DMS153 treated with DMSO at 0.1 percent for 48 hours (cell line): ENCODE measurements around the gene ARF6.
"Not testable (repeated sequence)": the region's sequence is repeated elsewhere in the genome, so short reads cannot be mapped to it uniquely, and the experiment has no call there.

ENCODE experiments used
- DNase-seq: peaks from one replicate; lab custom pipeline; 2025; ENCODE audit not compliant: unreplicated experiment; lab: John Stamatoyannopoulos, UW

Gene ARF6

DNA sequence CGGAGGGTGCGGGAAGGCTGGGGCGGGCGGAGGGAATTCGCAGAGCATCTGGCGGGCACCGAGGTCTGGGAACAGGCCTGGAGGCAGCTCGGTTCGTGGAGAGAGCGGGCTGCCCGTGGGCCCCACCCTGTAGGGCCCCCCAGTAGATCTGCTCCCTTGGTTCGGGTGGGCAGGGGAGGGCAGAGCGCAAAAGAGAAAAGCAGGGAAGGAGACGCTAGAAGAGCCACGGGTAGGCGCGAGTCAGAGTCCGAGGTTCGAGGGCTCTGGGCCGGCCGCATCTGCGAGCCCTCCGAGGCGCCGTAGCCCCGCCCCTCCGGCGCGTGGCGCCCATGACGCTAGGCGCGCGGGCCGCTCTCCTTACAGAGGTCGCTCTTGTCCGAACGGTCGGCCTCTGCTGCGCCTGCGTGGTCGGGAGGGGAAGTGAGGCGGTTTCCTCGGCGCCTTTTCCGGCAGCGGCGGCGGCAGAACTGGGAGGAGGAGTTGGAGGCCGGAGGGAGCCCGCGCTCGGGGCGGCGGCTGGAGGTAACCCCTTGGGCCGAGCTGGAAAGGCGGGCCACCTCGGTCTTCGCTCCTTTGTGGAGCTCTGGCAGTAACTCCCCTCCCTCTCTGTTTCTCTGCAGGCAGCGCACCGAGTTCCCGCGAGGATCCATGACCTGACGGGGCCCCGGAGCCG, at the start of gene ARF6:
ARF6 (plus strand) TSS at position 447 of the 673 bp plus-strand sequence. CDS start 655 bp downstream, outside the sequence.
- DNase-seq = peak; percentile 94

DNA sequence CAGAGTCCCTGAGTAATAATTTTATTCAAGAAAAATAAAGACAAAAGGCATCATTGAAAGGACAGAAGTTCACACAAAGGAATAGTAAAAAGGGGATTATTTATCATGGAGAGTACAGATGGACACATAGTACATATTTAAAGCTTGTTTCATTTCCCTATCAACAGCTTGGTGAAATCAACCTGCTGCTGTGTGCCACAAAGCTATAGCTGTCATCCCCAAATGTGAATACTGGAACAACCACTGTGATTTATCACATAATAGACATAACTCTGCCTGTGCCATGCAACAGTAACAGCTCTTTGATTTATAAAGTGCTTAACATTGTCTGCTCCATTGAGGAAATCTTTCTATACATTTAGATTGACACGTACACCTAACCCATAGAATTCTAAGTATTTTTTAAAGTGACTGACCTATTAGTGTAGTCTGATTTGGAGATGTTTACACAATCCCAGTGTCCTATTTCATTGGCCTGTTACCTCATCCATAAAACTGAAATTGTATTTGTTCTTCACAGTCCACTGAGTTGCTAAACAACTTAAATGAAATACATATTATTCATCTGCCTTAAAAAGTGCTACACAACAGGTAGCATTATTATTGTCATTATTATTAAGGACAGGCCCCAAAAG, 43.6 kb upstream of the ARF6 start:
- no peak for DNase-seq

DNA sequence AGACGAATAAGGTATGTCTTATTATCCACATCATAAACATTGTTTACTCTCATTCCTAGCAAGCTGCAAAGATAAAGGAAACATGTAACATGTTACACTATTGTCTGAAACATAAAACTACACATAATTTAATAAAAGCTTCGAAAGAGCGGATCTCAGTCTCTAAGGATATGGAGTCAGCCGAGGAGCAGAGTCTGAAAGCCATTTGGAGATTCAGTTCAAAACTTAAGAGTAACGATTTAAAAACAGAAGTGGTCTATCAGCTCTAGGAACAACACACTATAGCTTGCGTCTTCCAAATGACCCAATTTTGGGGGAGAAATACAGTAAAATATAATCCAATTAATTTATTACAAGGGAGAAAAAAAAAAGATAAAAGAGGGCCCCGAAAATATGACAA, 41.1 kb upstream of the ARF6 start:
- DNase-seq = no peak

DNA sequence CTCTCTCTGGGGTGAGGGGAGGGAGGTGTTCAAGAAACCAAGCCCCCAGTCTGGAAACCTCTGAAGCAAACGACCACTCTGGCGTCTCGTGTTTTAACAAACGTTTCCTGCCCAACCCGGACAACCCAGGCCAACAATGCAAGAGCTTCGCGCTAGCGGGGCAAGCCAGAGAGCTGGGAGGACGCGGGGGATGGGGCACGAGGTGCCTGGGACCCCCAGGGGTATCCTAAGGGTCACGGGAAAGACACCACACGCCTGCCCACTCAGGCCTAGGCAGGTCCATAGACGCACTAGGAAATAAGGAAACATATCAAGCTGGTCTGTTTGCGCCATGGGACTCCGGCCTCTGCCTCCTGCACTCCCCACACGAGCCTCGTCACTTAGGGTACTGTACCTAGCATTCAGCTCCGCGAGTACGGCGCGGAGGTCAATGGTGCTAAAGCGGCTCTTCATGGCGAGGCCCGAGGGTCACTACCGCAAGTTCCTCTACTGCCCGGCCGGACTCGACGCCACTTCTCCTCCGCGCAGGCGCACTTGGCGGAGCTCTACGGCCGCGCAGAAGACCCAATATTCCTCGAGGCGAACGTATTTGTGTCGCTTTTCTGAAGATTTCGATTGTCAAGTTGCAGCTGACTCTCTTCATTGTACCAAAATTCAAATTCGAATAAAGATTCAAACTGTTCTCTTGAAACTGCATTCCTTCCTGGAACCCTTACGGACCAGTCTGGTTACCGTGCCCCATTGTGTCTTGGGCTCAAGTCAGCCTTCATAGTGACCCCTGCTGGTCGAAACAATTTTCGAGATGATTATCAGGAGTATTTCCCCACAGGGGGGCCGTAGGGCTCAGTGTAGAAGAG, 40.4 kb upstream of the ARF6 start, which contains the start of gene NEMF:
NEMF (minus strand) TSS at position 488 of the 857 bp plus-strand sequence; CDS start at position 453, 35 bp downstream.
- DNase-seq = peak; percentile 83

DNA sequence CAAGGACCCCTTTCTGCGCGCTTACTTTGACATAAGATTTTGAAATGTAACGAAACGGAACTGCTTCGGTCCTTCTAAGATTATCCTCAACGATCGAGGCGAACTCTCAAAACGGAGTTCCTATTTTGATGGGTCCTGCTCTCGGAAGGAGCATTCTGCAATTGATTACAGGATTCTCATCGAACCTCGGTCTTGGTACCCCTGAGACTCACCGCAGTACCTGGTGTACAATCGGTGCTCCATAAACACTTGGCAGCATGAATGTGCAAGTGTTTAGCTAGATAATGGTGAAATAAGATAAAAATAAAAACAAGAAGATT, 39.8 kb upstream of the ARF6 start:
- DNase-seq = no peak

DNA sequence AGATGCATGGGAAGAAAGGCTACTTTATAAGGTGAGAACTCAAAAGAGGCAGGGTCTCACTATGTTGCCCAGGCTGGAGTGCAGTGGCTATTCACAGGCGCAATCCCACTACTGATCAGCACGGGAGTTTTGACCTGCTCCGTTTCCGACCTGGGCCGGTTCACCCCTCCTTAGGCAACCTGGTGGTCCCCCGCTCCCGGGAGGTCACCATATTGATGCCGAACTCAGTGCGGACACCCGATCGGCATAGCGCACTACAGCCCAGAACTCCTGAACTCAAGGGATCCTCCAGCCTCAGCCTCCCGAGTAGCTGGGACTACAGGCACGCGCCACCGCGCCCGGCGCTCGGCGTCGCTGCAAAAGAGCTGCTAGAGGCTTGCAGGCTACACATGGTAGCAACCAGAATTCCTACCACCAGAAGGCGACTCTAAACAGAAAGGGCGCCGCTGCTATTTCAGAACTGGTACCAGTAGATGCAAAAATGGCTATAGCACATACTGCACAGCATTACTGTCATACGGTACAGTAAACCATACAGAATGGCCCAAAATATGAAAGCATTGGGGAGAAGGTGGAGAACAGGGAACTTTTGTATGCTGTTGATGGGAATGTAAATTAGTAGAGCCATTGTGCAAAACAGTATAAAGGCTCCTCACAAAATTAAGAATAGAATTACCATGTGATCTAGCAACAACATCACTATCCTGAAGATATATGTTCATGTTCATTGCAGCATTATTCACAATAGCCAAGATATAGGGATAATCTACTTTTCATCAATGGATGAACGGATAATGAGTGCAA, 39.1 kb upstream of the ARF6 start:
- peak; percentile 60 for DNase-seq

DNA sequence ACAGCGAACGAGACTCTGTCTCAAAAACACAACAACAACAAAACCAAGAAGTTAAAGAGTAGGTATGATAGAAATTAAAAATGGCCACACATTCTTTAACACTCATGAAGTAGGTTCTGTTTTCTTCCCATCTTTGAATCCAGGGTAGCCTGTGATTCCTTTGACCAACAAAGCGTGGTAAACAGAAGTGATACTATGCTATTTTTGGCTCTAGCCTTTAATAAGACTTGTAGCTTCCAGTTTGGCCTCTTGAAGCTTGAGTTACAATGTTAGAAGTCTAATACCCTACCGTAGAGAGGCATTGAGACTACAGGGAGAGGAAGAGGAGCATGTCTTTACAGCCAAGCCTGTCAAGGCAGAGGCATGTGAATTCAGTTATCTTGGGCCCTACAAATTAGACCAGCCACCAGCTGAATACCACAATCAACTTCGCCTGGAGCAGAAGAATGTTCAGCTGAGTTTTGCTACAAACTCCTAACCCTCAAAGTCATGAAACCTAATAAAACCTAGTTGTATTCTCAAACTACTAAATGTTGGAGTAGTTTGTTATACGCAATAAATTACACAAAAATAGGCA, 35.4 kb upstream of the ARF6 start:
- no peak for DNase-seq

DNA sequence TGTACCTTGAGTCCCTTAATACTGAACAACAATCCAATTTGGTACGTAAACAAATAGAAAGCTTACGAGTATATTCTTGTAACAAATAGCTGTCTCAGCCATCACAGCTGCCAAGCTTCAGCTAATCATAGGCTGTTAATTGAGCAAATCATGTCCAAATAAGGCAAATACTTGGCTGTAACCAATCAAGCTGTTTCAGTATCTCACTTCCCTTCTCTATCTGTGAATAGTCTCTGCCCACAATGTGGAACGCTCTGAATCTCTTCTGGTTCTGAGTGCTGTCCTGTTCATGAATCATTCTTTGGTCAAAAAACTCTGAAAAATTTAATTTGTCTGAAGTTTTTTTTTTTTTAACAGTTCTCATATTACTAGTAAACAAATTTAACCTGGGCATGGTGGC, 34.5 kb upstream of the ARF6 start:
- no peak for DNase-seq

DNA sequence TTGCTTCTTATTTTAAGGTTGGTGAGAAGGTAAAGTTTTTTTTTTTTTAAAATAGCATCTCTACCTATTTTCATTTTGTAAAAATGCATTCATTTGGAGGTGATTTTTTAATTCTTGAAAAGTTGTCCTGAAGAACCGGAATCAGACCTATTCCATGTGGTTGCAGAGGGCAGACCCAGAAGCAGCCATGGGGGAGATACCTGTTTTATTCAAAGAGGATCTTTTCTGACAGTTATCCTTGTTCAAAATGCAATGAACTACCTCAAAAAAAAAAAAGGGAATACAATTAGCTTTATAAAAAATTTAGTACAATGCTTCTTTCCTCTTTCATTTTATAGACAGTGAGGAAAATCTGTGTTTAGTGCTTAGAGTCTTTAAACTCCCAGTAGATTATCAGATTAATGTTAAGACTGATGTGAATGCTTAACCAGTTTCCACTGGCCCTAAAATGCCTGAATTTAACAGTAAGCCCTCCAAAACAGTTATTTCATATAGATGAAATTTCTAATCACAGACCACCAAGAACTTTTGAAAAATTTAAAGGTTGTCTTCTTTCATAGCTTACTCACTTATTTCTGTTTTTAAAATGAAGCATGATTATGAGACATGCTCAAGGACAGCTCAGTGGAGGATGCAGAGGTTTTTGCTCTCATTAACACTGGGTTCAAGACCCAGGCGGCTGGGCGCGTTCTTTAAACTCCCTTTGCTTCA, 31.7 kb upstream of the ARF6 start:
- no peak for DNase-seq

DNA sequence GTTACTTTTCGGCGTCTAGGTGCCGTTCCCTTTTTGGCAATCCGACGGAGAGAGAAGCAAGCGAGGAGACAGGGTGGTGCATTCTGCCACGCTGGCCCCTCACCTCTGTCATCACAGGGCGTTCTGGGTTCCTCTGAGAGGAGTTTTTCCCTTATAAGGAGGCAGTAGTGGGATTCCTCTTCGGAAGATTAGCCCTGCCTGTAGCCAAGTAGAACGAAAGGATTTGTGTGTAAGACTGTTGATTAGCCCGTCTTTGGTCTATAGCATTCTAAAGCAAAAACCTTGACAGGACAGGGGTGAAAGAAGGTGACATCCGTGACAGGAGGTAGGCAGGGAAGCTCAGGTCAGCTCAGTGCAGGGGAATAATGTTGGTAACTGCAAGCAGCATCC, 31.2 kb upstream of the ARF6 start:
- DNase-seq = no peak

DNA sequence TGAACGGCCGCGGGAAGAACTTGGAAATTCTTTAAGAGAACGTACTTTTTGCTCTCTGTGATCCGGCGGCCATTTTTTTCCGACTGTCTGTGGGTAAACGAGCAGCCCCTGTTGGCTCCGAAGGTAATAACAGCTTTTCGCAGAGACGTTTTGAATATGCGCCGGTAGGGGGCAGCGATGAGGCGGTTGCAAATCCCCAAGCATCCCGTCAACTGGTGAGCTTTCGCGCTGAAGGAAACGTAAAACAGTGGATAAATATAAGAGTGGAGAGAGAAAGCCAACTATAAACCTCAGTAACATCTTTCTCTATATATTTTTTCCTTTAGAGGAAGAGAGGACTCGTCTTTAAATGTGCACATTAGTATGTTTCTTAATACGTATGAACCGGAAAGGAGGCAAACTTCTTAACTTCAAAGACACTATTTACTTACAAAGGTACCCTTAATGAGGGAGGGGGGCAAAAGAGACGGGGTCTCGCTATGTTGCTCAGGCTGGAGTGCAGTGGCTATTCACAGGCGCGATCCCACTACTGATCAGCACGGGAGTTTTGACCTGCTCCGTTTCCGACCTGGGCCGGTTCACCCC, 30.7 kb upstream of the ARF6 start:
- DNase-seq = peak; percentile 65

DNA sequence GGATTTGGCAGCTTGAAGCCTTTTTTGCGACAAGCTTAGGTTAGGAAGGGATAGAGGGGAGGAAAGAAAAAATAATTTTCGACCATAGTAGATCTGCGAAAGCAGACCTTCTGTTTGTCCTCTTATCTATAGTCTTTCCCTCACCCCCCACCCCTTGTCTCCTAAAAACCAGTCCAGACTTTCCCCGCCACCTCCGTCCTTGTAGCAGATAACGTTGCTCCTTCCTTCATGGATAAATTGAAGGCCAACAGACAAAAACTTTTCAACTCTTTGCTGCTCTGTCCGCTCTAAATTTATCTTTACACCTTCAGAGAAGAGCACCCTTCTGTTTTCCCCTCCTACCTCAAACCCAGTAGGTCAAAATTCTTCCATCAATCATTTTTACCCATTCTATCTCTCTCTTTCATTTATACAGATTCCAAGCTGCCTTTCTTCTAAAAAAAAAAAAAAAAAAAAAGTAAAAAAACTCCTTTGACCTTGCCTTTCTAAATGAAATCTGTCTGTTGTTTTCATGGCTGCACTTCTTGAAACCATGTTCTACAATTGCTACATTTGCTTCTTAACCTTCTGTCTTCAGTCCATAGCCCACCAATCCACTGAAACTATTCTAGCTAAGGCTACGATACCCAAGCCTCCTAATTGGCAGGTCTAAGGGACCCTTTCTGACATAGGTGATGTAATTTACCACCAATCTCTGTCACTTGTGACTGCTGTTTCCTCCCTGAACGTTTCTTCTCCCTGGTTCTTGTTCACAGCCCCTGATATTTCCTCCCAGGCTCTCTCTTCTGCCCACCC, 29.2 kb upstream of the ARF6 start:
- no peak for DNase-seq

DNA sequence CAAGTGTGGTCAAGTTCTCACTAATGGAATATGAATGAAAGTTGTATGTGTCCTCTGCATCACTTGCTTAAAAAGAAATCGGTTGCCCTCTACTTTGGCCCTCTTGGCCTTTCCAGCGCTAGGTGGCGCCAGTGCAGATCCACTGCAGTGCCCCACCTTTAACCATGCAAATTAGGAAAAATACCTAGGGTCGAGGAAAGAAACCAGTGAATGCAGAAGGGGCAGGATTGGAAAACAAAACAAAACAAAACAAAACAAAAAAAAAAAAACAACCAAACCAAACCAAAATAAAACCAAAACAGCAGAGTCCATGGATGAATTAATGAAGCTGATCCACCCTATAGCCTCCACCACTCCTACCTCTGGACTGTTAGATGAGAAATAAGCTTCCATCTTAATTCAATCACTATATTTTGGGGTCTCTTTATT, 27.4 kb upstream of the ARF6 start:
- DNase-seq = peak; percentile 16

DNA sequence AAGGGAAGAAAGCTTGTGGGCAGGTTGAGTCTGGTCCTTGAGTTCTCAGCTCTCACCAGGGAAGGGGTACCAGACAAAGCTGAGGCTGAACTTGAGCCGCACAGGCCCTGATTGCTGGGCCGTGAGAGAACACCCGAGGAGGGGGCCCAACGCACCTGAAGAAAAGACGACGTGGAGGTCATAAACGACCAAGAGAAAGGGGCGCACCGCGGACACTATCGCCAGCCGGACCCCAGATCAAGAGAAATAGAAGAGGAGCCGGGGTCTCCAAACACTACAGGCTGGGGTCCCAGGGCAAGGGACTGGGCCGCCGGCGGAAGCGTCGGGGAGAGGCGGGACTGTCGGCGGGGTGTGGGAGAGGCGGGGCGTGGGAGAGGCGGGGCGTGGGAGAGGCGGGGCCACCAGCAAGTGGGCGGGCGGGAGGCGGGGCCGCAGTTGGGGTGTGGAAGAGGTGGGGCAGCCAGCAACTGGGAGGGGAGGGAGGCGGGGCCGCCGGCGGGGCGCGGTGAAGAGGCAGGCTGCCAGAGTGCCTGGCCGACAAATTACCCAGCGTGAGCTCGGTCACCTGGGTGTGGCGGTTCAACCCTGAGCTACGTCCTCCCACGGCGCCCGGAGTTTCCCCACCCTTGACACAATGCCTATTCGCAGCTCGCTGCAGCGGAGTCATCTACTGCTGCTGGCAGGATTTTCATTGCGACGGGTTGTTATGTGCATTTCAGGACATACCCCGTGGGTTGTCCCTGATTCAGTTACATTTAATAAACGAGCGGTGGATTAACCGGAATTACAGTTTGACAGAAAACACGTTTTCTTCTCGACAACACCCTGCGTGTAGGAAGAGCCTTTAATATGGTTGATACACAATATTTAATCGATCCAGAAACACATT, 24.8 kb upstream of the ARF6 start:
- peak; percentile 89 for DNase-seq

DNA sequence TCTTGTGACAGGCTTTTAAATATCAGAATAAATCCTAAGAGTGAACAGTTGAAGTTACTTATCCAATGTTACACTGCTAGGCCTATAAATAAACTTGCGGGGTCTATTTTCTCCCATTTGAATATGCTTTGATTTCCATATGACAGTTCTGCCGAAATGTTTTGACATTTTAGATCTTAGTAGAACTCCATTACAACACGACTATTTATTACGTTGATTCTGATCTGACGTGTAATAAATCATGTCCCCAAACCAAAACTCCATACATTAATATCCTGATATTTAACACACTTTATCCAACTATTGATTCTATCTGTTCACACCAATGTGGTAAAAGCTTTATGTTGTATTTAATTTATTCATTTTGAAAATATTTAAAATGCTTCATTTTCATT, 24.2 kb upstream of the ARF6 start:
- no peak for DNase-seq

DNA sequence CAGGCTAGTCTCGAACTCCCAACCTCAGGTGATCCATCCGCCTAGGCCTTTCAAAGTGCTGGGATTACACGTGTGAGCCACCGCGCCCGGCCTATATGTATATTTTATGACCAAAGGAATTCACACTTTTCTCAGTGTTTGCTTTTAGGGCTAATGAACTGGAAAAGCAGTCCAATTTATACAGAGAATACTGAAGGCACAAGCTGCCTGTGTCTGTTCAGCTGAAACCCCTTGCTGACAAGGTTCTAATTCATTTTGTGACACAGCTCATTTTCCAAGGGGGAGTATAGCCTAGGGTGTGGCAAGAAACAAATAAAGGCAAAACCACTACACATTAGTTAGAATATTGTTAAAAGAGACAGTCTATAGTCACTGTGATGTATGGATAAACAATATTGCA, 22.0 kb upstream of the ARF6 start:
- DNase-seq = no peak

DNA sequence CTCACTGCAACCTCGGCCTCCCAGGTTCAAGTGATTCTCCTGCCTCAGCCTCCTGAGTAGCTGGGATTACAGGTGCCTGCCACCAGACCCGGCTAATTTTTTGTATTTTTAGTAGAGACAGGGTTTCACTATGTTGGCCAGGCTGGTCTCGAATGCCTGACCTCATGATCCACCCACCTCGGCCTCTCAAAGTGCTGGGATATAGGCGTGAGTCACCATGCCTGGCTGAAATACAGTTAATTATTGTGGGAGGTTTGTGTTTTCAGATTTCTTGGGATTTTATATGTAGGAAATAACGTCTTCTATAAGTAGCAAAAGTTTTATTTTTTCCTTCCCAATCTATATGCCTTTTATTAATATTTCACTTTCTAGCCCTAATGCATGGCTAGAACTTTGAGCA, 19.3 kb upstream of the ARF6 start:
- not testable (repeated sequence) for DNase-seq

DNA sequence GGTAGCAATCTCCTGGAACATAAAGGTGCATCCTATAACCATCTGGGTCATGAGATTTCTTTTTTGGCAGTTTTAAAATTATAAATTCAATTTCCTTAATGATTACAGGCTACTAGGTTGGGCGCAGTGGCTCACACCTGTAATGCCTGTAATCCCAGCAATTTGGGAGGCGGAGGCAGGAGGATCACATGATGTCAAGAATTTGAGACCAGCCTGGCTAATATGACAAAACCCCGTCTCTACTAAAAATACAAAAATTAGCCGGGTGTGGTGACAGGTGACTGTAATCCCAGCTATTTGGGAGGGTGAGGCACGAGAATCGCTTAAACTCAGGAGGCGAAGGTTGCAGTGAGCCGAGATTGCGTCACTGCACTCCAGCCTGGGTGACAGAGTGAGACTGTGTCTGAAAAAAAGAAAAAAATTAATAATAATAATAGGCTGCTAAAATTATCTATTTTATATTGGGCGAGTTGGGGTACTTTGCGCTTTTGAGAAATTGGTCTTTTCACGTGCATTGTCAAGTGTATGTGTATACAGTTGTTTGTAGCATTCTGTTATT, 17.2 kb upstream of the ARF6 start:
- DNase-seq = no peak
